Measurements from ENCODE around the gene IDI2. TPM values are rescaled to one million over a fixed set of nuclear protein-coding genes. Genes with fewer than 3 reads are reported as not detected.
A peak's percentile ranks its signal among the peaks of the same experiment; 100 is the strongest.
"Not testable (repeated sequence)": the region's sequence is repeated elsewhere in the genome, so short reads cannot be mapped to it uniquely, and the experiment has no call there.

IDI2 gene
- 0.13 TPM in 1 of 2 replicates, not detected in the other for total RNA-seq

- Histone ChIP-seq H3K36me3 (ENCODE audit: control insufficient read depth, insufficient read depth, low read length) (no peaks in the 10 kb centered on the region), H3K27me3 (ENCODE audit: control insufficient read depth, insufficient read depth, low read length) (no peaks in the 10 kb centered on the region), H3K4me3 (ENCODE audit: low read depth, low read length) (no peak within 1 kb of the TSS)
- TF ChIP-seq, protein P1, sequence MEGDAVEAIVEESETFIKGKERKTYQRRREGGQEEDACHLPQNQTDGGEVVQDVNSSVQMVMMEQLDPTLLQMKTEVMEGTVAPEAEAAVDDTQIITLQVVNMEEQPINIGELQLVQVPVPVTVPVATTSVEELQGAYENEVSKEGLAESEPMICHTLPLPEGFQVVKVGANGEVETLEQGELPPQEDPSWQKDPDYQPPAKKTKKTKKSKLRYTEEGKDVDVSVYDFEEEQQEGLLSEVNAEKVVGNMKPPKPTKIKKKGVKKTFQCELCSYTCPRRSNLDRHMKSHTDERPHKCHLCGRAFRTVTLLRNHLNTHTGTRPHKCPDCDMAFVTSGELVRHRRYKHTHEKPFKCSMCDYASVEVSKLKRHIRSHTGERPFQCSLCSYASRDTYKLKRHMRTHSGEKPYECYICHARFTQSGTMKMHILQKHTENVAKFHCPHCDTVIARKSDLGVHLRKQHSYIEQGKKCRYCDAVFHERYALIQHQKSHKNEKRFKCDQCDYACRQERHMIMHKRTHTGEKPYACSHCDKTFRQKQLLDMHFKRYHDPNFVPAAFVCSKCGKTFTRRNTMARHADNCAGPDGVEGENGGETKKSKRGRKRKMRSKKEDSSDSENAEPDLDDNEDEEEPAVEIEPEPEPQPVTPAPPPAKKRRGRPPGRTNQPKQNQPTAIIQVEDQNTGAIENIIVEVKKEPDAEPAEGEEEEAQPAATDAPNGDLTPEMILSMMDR (IDR thresholded peaks at IDR 0.05; ENCODE audit: insufficient read depth, low read length, poor library complexity, severe bottlenecking) = no peak
- no peak for DNase-seq (ENCODE audit: low read depth)
Measured at GRCh38 chr10:1025683-1026082, at the start of gene IDI2. Gene IDI2 (minus strand): TSS chr10:1025859. CDS start chr10:1024723, 1,136 bp downstream.

DNA sequence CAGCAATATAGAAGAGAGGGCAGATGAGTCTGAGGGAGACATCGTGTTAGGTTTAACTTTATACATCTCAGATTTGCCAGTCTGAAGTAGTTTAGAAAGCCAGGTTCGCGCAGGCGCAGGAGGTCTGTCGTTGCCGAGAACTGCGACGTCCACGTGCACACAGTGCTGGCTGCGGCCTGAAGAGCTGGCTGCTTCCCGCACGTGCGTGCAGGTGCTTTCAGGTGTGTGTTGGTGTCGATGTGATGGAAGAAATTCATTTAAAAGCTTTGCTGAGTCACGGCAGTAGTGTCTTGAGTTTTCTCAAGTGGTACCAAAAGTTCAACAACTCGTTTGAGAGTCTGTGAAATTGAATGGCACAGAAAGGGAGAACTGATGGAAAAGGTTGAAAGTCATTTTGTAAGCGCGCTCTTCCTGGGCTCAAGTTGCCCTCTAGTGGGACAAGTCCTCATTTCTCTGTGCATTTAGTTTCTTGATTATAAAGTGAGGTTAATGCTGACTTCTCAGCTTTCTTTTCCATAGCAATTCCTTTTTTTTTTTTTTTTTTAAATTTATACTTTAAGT lies 49.2 kb upstream of the IDI2 start:
- TF ChIP-seq, protein P1 (IDR thresholded peaks at IDR 0.05; ENCODE audit: insufficient read depth, low read length, poor library complexity, severe bottlenecking) = peak; percentile 23
- Histone ChIP-seq H3K4me3 (ENCODE audit: low read depth, low read length) (no peak overlapping the region), H3K36me3 (ENCODE audit: control insufficient read depth, insufficient read depth, low read length) (peaks cover 1% of the 10 kb centered on the region), H3K27me3 (ENCODE audit: control insufficient read depth, insufficient read depth, low read length) (no peaks in the 10 kb centered on the region)
- DNase-seq (ENCODE audit: low read depth) = no peak

DNA sequence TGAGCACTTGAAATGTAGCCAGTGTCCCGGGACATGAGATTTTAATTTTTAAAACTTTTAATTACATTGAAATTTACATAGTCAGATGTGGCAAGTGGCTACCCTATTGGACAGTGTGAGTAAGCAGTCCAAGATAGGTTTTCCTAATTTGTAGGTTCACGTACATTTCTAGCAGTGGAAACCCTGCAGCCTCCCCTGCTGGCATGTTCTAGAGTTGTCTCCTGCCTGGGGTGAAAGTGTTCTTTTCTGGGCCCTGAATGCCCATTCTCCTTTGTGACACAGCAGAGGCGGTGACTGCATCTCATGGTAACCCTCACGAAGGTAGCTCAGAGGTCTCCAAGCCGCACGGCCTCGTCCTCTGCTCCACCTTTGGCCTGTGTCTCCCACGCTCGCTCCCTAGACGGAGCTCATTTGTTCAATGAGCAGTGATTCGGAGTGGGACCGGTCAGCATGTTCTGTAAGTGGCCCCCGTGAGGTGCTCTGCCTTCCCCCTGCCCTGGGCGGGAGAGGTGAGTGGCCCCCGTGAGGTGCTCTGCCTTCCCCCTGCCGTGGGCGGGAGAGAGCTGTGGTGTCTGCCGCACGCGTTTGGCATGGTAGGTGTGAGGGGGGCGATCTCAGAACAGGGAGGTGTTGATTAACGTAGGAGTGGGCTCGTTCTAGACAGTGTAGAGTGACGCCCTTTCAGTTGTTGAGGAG lies 48.5 kb upstream of the IDI2 start:
- no peak for DNase-seq (ENCODE audit: low read depth)
- TF ChIP-seq, protein P1 (IDR thresholded peaks at IDR 0.05; ENCODE audit: insufficient read depth, low read length, poor library complexity, severe bottlenecking) = no peak
- peaks cover 1% of the 10 kb centered on the region for H3K36me3 ChIP-seq (ENCODE audit: control insufficient read depth, insufficient read depth, low read length)
- no peaks in the 10 kb centered on the region for H3K27me3 ChIP-seq (ENCODE audit: control insufficient read depth, insufficient read depth, low read length)
- H3K4me3 ChIP-seq (ENCODE audit: low read depth, low read length) = no peak overlapping the region

DNA sequence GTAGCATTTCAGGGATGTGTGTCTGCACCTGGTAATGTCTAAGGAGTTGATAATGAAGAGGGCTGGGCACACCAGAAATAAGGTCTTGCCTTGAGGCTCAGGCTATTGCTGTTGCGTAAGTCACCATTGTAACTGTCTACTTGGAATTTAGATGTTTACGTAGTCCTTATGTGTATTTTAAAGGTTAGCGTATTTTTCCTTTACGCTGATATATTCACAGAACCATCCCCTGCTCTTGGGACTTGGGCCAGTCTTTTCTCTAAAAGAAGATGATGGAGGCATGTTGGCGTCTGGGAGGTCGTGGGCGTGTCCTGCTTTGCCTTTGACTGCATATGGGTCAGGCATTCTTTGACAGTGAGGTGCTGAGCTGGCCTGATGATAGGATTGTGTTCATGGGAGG lies 45.3 kb upstream of the IDI2 start:
- no peak for DNase-seq (ENCODE audit: low read depth)
- peaks cover 1% of the 10 kb centered on the region for H3K36me3 ChIP-seq (ENCODE audit: control insufficient read depth, insufficient read depth, low read length)
- no peak overlapping the region for H3K4me3 ChIP-seq (ENCODE audit: low read depth, low read length)
- H3K27me3 ChIP-seq (ENCODE audit: control insufficient read depth, insufficient read depth, low read length) = no peaks in the 10 kb centered on the region
- TF ChIP-seq, protein P1 (IDR thresholded peaks at IDR 0.05; ENCODE audit: insufficient read depth, low read length, poor library complexity, severe bottlenecking) = no peak

GRCh38 chr10:1068380-1069361 lies 43.0 kb upstream of the IDI2 start:
- no peak overlapping the region for H3K4me3 ChIP-seq (ENCODE audit: low read depth, low read length)
- TF ChIP-seq, protein P1 (IDR thresholded peaks at IDR 0.05; ENCODE audit: insufficient read depth, low read length, poor library complexity, severe bottlenecking) = no peak
- no peak for DNase-seq (ENCODE audit: low read depth)
- no peaks in the 10 kb centered on the region for H3K36me3 ChIP-seq (ENCODE audit: control insufficient read depth, insufficient read depth, low read length)
- H3K27me3 ChIP-seq (ENCODE audit: control insufficient read depth, insufficient read depth, low read length) = no peaks in the 10 kb centered on the region

- not testable (repeated sequence) for H3K36me3 ChIP-seq (ENCODE audit: control insufficient read depth, insufficient read depth, low read length); DNase-seq (ENCODE audit: low read depth); H3K27me3 ChIP-seq (ENCODE audit: control insufficient read depth, insufficient read depth, low read length); H3K4me3 ChIP-seq (ENCODE audit: low read depth, low read length)
Measured at GRCh38 chr10:1066734-1067133, 41.1 kb upstream of the IDI2 start.
